Suppressor macrophage treated with lipopolysaccharide for 1 hour (primary cell): ENCODE results near the gene OR5K3.
A peak's percentile ranks its signal among the peaks of the same experiment; 100 is the strongest.
"Not testable (repeated sequence)": the region's sequence is repeated elsewhere in the genome, so short reads cannot be mapped to it uniquely, and the experiment has no call there.

Source experiments
- DNase-seq, 3 donors: peaks; one replicate each; pipeline ENCODE4 v3.0.0-alpha.2; 2020 to 2022

OR5K3 gene, protein sequence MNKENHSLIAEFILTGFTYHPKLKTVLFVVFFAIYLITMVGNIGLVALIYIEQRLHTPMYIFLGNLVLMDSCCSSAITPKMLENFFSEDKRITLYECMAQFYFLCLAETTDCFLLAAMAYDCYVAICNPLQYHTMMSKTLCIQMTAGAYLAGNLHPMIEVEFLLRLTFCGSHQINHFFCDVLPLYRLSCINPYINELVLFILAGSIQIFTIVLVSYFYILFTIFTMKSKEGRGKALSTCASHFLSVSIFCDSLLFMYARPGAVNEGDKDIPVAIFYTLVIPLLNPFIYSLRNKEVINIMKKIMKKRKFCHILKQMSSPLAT

DNA sequence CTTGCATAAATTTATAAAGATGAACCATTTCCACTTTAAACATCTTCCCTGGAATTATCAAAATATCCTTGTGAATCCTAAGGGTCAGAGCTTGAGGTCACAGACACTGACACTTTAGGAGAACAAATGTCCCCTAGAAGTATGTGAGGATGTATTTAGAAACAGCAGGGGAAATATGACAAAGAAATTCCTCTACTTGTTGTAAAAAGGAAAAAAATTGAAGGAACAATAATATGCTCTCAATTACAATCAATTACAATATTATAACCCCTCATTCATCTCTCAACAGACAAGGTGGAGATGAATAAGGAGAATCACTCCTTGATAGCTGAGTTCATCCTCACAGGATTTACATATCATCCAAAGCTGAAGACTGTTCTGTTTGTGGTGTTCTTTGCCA, at the start of gene OR5K3:
TSS of gene OR5K3 (plus strand) at position 301 of the 400 bp plus-strand sequence. CDS start at position 301, 0 bp downstream.
- DNase-seq, result no peak

GRCh38 chr3:98341758-98342157, 48.7 kb upstream of the OR5K3 start:
- DNase-seq, result no peak

GRCh38 chr3:98343647-98344507, 46.6 kb upstream of the OR5K3 start:
- peak; percentile 65 to 81 (median 78) for DNase-seq

- DNase-seq, result no peak
Measured at GRCh38 chr3:98350082-98350481, 40.4 kb upstream of the OR5K3 start.

- DNase-seq, result no peak
Measured at GRCh38 chr3:98353554-98353953, 36.9 kb upstream of the OR5K3 start, which contains the start of gene OR5K4. Gene OR5K4 (plus strand): TSS chr3:98353854. CDS start chr3:98353854, 0 bp downstream.

DNA sequence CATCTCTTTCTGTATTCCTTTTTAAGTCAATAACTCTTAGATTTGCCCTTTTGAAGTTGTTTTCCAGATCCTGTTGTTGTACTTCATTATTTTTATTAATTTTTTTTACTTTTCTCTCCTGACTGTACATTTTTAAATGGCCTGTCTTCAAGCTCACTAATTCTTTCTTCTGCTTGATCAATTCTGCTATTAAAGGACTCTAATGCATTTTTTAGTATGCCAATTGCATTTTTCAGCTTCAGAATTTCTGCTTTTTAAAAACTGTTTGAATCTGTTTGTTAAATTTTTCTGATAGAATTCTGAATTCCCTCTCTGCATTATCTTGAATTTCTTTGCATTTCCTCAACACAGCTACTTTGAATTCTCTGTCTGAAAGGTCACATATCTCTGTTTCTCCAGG, 31.2 kb upstream of the OR5K3 start:
- no peak for DNase-seq

GRCh38 chr3:98359993-98360675, 30.3 kb upstream of the OR5K3 start:
- DNase-seq, result no peak

DNA sequence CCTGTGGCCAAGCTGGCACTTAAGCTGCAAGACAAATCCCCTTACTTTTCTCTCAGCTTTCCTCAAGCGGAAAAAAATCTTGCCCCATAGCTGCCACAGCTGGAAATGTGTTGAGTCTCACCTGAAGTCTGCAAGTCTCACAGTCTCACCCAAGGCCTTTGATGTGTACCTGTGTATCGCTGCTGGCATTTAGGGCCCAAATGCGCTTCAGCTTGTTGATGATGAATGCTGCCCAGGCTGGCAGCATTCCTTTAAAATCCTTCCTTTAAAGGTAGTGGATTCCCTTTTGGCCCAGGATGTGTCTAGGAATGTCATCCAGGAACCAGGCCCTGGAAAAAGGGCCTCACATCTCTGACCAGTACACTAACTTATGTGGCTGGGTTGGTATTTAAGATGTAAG, 29.8 kb upstream of the OR5K3 start:
- no peak for DNase-seq

- DNase-seq, result no peak
Measured at GRCh38 chr3:98361289-98361688, 29.2 kb upstream of the OR5K3 start.

GRCh38 chr3:98367464-98368246, 22.8 kb upstream of the OR5K3 start:
- DNase-seq, result no peak

DNA sequence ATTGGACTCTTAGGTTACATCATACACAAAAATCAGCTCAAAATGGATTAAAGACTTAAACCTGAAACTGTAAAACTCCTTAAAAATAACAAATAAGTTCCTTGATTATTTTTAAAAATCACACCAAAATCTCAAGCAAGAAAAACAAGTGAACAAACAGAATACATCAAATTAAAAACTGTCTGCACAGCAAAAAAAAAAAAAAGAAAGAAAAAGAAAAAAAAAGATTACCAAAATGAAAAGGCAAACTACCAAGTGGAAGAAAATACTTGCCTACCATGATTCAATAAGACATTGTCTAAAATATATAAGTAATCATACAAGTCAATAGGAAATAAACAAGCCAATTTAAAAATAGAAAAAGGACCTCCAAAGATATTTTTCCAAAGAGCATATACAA, 19.3 kb upstream of the OR5K3 start:
- no peak for DNase-seq

GRCh38 chr3:98371853-98372252, 18.6 kb upstream of the OR5K3 start:
- no peak for DNase-seq

GRCh38 chr3:98372445-98372844, 18.0 kb upstream of the OR5K3 start:
- no peak for DNase-seq

GRCh38 chr3:98376631-98377030, 13.8 kb upstream of the OR5K3 start:
- no peak for DNase-seq

- DNase-seq, result no peak
Measured at GRCh38 chr3:98388147-98388546, 2.3 kb upstream of the OR5K3 start.

GRCh38 chr3:98395101-98395500, 4.6 kb downstream of the OR5K3 start:
- no peak for DNase-seq

GRCh38 chr3:98396482-98396881, 6.0 kb downstream of the OR5K3 start:
- not testable (repeated sequence) for DNase-seq

- no peak for DNase-seq
Measured at GRCh38 chr3:98398513-98398912, 8.0 kb downstream of the OR5K3 start.

DNA sequence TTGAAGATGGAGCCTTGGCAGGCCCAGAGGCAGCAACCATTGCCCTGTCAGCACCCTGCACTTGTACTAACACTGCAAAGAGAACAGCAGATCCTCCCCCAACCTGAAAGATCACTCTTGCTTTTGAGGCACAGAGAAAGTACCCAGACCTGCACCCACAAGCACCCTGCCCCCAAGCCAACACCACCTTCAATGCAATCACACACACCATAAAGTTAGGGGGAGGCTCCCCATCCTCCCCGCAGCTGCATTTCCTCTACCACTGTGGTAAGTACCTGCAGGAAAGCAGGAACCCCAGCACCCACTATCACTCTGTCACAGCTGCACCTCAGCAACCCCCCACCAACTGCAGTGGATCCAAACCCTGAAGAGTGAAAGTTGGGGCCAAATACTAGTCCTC, 12.0 kb downstream of the OR5K3 start:
- no peak for DNase-seq

- no peak for DNase-seq
Measured at GRCh38 chr3:98404010-98404409, 13.5 kb downstream of the OR5K3 start.

DNA sequence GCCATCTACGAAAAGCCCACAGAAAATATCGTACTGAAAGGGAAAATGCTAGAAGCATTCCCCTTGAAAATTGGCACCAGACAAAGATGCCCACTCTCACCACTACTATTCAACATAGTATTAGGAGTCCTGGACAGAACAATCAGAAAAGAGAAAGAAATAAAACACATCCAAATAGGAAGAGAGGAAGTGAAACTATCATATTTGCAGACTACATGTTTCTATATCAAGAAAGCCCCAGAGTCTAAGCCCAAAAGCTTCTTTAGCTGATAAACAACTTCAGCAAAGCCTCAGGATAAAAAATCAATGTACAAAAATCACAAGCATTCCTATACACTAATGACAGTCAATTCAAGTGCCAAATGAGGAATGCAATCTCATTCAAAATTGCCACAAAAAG, 15.6 kb downstream of the OR5K3 start:
- peak in 1 of 3 donors; percentile 7 for DNase-seq

DNA sequence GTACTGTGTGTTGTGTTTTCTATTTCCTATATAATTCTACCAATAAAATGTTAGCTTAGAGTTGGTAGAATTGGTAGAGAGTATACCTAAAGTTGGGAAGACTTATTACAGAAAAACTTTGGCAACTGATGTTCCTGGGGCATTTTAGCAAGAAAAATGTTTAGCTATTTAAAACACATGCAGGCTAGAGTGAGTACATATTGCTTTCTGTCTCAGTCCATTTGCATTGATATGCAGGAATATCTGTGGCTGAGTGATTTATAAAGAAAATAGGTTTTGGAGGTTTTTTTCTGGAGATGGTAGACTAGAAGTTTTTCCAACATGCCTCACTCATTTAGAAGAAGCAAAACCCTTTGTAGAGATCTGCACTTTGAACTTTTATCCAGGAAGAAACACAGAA, 42.1 kb downstream of the OR5K3 start:
- DNase-seq, result no peak

DNA sequence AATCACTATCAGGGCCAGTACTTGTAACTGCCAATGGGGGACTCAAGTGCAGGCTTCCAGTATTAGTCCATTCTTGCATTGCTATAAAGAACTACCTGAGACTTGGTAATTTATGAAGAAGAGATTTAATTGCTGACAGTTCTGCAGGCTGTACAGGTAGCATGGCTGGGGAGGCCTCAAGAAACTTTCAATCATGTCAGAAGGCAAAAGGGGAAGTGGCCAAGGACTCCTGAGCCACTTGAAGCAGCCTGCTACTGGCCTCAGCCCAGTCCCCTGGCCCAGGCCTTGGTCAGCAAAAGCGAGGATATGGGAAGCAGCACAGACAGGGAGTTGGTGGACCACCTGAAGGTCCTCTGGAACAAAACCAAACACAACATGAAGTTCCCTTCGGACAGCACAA, 43.3 kb downstream of the OR5K3 start:
- DNase-seq, result no peak
